HUES64 (cell line): Measurements from ENCODE around the gene BLM.

Experiments
- H3K27ac ChIP-seq: 2 replicates; pipeline ENCODE4 v1.7.0; 2013; ENCODE audit warnings: low read depth, low read length, inconsistent platforms
- H3K27me3 ChIP-seq: 2 replicates; pipeline ENCODE4 v1.6.1; 2013; ENCODE audit warnings: mild to moderate bottlenecking, low read length; ENCODE audit not compliant: insufficient read depth
- H3K36me3 ChIP-seq: 2 replicates; pipeline ENCODE4 v1.6.1; 2013; ENCODE audit warnings: mild to moderate bottlenecking, low read length; ENCODE audit not compliant: insufficient read depth
- H3K4me1 ChIP-seq: 2 replicates; pipeline ENCODE4 v1.6.1; 2013; ENCODE audit warnings: mild to moderate bottlenecking, low read length, moderate library complexity; ENCODE audit not compliant: insufficient read depth
- H3K4me3 ChIP-seq: 2 replicates; pipeline ENCODE4 v1.5.1; 2013; ENCODE audit warnings: mild to moderate bottlenecking, low read length, moderate library complexity
- H3K9ac ChIP-seq: 2 replicates; pipeline ENCODE4 v1.6.1; 2013; ENCODE audit warnings: mild to moderate bottlenecking, low read depth, low read length
- H3K9me3 ChIP-seq: 2 replicates; pipeline ENCODE4 v1.6.1; 2013; ENCODE audit warnings: low read depth, low read length; ENCODE audit not compliant: insufficient read depth
- WGBS: fragments of 150-250, 120-280 bp; methylation state at CpG from one replicate; pipeline ENCODE4 v1.1.7; 2013; ENCODE audit warnings: missing lambda C conversion rate; 5-methylcytosine and 5-hydroxymethylcytosine counted together

The BLM gene

DNA sequence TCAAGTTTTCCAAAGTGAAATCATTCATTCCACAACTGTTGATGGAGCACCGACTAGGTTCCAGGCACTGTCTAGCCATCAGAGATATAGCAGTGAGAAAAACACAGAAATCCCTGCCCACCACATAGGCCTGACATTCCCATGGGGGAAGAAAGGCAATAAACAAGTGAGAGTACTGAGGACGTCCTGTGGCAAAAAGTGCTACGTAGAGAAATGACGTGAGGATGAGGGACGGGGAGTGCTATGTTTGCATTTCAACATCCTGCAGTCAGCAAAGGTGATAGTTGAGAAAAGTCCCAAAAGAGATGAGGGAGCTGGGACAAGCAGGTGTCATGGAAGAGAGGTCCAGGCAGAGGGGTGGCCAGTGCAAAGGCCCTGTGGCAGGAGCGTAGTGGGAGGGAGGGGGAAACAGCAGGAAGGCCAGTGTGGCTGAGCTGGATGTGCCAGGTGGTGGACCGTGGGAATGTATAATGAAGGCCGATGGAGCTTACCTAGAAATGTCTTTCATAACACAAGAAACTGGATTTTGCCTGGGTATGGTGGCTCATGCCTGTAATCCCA lies 140.8 kb downstream of the BLM start:
- no peaks in the 10 kb centered on the region for H3K36me3 ChIP-seq
- no peaks in the 10 kb centered on the region for H3K27me3 ChIP-seq
- H3K9me3 ChIP-seq: no peaks in the 10 kb centered on the region
- 89% methylated on average over 8 of the region's 8 CpGs for WGBS
- H3K9ac ChIP-seq: no peak overlapping the region
- H3K4me3 ChIP-seq: no peak overlapping the region
- no peak overlapping the region for H3K27ac ChIP-seq
- H3K4me1 ChIP-seq: peaks cover 10% of the 10 kb centered on the region

DNA sequence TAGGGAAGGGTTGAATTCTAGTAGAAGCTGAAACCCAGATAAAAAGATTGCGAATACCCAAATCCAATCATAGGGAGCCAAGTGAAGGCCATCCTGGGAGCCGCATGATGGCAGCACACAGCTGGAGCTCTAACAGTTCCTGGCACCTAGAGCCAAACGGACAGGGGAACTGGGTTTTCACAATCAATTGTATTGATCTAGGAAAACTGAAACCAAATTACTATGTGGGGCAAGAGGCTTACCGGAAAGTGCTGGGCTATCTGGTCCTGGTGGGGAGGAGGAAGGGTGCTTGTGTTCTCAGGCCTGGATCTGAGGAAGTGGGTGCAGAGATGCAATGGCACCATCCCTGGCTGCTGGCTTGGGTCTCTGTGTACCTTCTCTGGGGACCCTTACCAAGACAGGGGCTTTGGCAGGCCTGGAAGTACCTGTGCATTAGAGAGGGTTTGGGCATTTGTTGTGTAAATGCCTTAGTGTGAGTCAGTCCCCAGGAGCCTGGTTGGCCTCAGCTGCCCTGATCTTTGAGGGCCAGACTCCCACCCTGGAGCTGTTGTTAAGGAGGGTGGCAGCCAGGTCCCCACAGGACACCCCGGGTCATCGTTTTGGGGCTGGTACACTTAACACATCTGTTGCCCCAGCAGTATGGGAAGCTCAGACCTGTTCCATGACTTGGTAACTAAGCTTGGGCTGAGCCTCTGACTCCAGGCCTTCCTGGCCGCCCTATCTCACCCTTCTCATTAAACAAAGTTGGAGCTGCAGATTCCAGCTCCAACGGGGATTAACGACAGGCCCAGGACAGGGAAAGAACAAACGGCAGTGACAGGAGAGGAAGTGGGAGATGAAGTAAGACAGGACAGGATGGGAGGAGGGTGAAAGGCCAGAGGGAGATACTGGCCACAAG lies 142.3 kb downstream of the BLM start:
- H3K9me3 ChIP-seq: no peaks in the 10 kb centered on the region
- H3K4me1 ChIP-seq: peaks cover 10% of the 10 kb centered on the region
- no peaks in the 10 kb centered on the region for H3K36me3 ChIP-seq
- no peaks in the 10 kb centered on the region for H3K27me3 ChIP-seq
- 32% methylated on average over 10 of the region's 10 CpGs for WGBS
- H3K27ac ChIP-seq: peak overlapping the region; percentile 78; the same call in 1 of the 2 replicates
- H3K9ac ChIP-seq: no peak overlapping the region
- H3K4me3 ChIP-seq: no peak overlapping the region

DNA sequence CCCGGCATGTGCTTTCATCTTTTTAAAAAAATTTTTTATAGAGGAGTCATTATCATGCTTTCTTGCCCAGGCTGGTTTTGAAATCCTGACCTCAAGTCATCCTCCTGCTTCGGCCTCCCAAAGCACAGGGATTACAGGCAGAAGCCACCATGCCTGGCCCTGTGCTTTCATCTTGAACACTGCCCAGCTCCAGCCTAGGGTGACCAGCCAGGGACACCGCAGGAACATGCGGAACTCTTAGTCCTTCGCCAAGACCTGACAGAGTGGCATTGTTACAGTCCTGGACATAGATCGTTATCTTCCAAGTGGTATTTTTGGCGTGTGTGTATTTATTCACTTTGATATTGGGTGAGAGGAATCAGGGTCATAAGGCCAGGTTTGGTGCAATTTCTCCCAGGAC lies 143.3 kb downstream of the BLM start:
- 93% methylated on average over 7 of the region's 7 CpGs for WGBS
- no peaks in the 10 kb centered on the region for H3K36me3 ChIP-seq
- no peaks in the 10 kb centered on the region for H3K9me3 ChIP-seq
- H3K27ac ChIP-seq: no peak overlapping the region
- peaks cover 10% of the 10 kb centered on the region for H3K4me1 ChIP-seq
- no peaks in the 10 kb centered on the region for H3K27me3 ChIP-seq
- no peak overlapping the region for H3K9ac ChIP-seq
- no peak overlapping the region for H3K4me3 ChIP-seq

GRCh38 chr15:90860942-90861675 lies 144.0 kb downstream of the BLM start:
- Histone ChIP-seq H3K9ac (no peak overlapping the region), H3K4me3 (no peak overlapping the region), H3K27me3 (no peaks in the 10 kb centered on the region), H3K27ac (no peak overlapping the region), H3K4me1 (peaks cover 10% of the 10 kb centered on the region), H3K9me3 (no peaks in the 10 kb centered on the region), H3K36me3 (no peaks in the 10 kb centered on the region)
- WGBS: 97% methylated on average over 14 of the region's 14 CpGs

GRCh38 chr15:90862487-90862886 lies 145.3 kb downstream of the BLM start:
- no peak overlapping the region for H3K9ac ChIP-seq
- 96% methylated on average over 6 of the region's 6 CpGs for WGBS
- H3K27ac ChIP-seq: no peak overlapping the region
- no peaks in the 10 kb centered on the region for H3K27me3 ChIP-seq
- H3K36me3 ChIP-seq: no peaks in the 10 kb centered on the region
- H3K4me3 ChIP-seq: no peak overlapping the region
- no peaks in the 10 kb centered on the region for H3K9me3 ChIP-seq
- peaks cover 10% of the 10 kb centered on the region for H3K4me1 ChIP-seq

- Histone ChIP-seq H3K27me3 (no peaks in the 10 kb centered on the region), H3K9ac (no peak overlapping the region), H3K27ac (no peak overlapping the region), H3K36me3 (no peaks in the 10 kb centered on the region), H3K9me3 (no peaks in the 10 kb centered on the region), H3K4me1 (peaks cover 10% of the 10 kb centered on the region), H3K4me3 (no peak overlapping the region)
- 84% methylated on average over 5 of the region's 5 CpGs for WGBS
Observed at GRCh38 chr15:90862964-90863778, 146.0 kb downstream of the BLM start.

GRCh38 chr15:90863987-90864386 lies 146.8 kb downstream of the BLM start:
- Histone ChIP-seq H3K4me3 (no peak overlapping the region), H3K27me3 (no peaks in the 10 kb centered on the region), H3K9me3 (no peaks in the 10 kb centered on the region), H3K4me1 (peaks cover 15% of the 10 kb centered on the region), H3K36me3 (no peaks in the 10 kb centered on the region), H3K9ac (no peak overlapping the region), H3K27ac (no peak overlapping the region)
- 94% methylated on average over 4 of the region's 4 CpGs for whole genome bisulfite sequencing

GRCh38 chr15:90864507-90864906 lies 147.4 kb downstream of the BLM start:
- Histone ChIP-seq H3K9me3 (no peaks in the 10 kb centered on the region), H3K27me3 (no peaks in the 10 kb centered on the region), H3K27ac (no peak overlapping the region), H3K36me3 (no peaks in the 10 kb centered on the region), H3K9ac (no peak overlapping the region), H3K4me3 (no peak overlapping the region), H3K4me1 (peaks cover 15% of the 10 kb centered on the region)
- 93% methylated on average over 10 of the region's 10 CpGs for WGBS

- Histone ChIP-seq H3K9me3 (no peaks in the 10 kb centered on the region), H3K27ac (no peak overlapping the region), H3K36me3 (no peaks in the 10 kb centered on the region), H3K4me1 (peaks cover 22% of the 10 kb centered on the region), H3K27me3 (no peaks in the 10 kb centered on the region), H3K4me3 (no peak overlapping the region), H3K9ac (no peak overlapping the region)
- WGBS: 90% methylated on average over 4 of the region's 4 CpGs
Observed at GRCh38 chr15:90865702-90866101, 148.6 kb downstream of the BLM start.
